OCI-LY7 (cell line): Measurements from ENCODE around the gene IMPACT.

Experiments
- CTCF ChIP-seq: fragments of 200-600 bp; sonication (generic); conservative IDR thresholded peaks from 2 replicates; pipeline ENCODE4 v1.5.1; 2014; ENCODE audit warnings: mild to moderate bottlenecking, antibody characterized with exemption, low read length, moderate library complexity, mixed read lengths
- EZH2phosphoT487 ChIP-seq: fragments of 200-600 bp; sonication (generic); IDR thresholded peaks from 2 replicates; pipeline ENCODE4 v1.6.1; 2018; ENCODE audit warnings: low read depth, borderline replicate concordance, mild to moderate bottlenecking, mixed run types, antibody characterized with exemption, low read length, moderate library complexity, mixed read lengths

- TF ChIP-seq CTCF (no peak), EZH2phosphoT487 (no peak)
Measured at GRCh38 chr18:24502667-24503523, 76.4 kb downstream of the IMPACT start.
